Vagina (tissue), 2 donors: ENCODE measurements around the gene ACTL10.

Experiments
- POLR2A ChIP-seq, 2 donors: fragments of 450-650 bp; IDR thresholded peaks; one replicate each; pipeline ENCODE4 v1.6.1; 2017; ENCODE audit warnings: antibody characterized with exemption in 2 of 2, mild to moderate bottlenecking in 2 of 2, moderate library complexity in 2 of 2
- TF ChIP-seq, protein P1 (sequence below), 3 experiments: fragments of 450-650 bp in 2 of 3; fragments of 200-600 bp in 1 of 3; sonication (generic) in 1 of 3; IDR thresholded peaks; one replicate each; pipeline ENCODE4 v1.5.1; 2017 to 2019; ENCODE audit warnings: antibody characterized with exemption in 3 of 3, mild to moderate bottlenecking in 2 of 3, moderate library complexity in 2 of 3

DNA sequence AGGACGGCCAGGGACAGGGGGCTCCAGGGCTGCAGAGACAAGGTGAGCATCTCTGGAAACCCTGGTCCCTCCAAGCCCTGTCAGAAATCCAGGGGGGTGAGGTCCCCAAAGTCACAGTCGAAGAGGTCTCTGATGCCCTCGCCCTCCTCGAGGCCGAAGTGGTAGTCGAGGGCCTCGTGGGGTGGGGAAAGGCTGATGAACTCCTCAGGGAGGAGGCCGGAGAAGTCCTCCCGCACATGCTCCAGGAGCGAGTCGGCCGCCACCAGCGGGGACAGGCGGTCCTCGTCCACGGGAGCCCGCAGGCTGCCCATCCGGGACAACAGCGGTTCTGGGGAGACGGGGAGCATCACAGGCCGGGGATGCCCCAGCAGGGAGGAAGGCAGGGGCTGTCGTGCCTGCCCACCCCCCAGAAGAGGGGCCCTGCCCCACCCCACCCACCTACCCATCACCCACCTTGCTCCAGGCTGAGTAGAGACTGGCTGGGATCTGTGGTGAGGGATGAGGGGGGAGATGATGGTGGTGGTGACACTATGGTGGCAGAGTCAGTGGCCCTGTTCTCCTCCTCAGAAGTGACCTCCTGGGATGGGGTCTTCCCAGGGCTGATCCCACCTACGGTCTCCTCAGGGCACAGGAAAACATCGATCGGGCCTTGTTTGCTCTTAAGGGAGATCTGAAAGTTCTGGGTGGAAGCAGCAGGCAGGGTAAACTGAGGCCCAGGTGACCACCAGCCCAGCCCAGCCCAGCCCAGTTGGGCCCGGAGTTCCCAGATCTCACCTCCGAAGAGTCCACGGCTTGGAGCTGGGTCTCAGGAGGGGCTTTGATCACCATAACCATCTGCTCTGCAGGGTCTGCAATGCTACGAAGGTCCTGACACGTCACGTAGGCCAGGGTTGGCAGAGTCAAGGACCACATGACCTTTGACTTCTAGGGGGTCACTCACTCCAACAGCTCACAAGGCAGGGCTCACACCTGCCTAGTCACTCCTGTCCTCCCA lies 10.2 kb downstream of the ACTL10 start:
- TF ChIP-seq, protein P1, sequence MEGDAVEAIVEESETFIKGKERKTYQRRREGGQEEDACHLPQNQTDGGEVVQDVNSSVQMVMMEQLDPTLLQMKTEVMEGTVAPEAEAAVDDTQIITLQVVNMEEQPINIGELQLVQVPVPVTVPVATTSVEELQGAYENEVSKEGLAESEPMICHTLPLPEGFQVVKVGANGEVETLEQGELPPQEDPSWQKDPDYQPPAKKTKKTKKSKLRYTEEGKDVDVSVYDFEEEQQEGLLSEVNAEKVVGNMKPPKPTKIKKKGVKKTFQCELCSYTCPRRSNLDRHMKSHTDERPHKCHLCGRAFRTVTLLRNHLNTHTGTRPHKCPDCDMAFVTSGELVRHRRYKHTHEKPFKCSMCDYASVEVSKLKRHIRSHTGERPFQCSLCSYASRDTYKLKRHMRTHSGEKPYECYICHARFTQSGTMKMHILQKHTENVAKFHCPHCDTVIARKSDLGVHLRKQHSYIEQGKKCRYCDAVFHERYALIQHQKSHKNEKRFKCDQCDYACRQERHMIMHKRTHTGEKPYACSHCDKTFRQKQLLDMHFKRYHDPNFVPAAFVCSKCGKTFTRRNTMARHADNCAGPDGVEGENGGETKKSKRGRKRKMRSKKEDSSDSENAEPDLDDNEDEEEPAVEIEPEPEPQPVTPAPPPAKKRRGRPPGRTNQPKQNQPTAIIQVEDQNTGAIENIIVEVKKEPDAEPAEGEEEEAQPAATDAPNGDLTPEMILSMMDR (IDR thresholded peaks at IDR 0.05), result no peak
- TF ChIP-seq POLR2A (IDR thresholded peaks at IDR 0.05), result no peak
